Endothelial cell of umbilical vein (primary cell): ENCODE results near the gene ATP5PB. TPM values are rescaled to one million over a fixed set of nuclear protein-coding genes. Genes with fewer than 3 reads are reported as not detected.

ENCODE experiments used
- BruUV-seq: library from RNA; stranded (reverse); fragments of 400-500 nt; replicated peaks from 2 replicates; lab custom pipeline; 2021; lab: Mats Ljungman, UMichigan
- CTCF ChIA-PET: fragments of 300-600, 350-600 bp; sonication (Branson Sonifier 250); formaldehyde crosslinking; loops from one replicate; lab custom pipeline; 2021; ENCODE audit warnings: antibody characterized with exemption, inconsistent platforms; lab: Charles Lee
- POLR2A ChIA-PET: fragments of 300-600, 350-600 bp; sonication (Branson Sonifier 250); formaldehyde crosslinking; loops from one replicate; lab custom pipeline; 2021; ENCODE audit warnings: antibody characterized with exemption, inconsistent platforms; lab: Charles Lee
- DNase-seq: peaks from one replicate; pipeline ENCODE4 v3.0.0-alpha.2; 2011; ENCODE audit warnings: low read depth, low spot score
- FAIRE-seq: peaks from 2 replicates; lab custom pipeline; 2011; peaks lifted over from hg19 to GRCh38; lab: Jason Lieb, UNC
- H2AFZ ChIP-seq: 2 replicates; pipeline ENCODE4 v1.6.0; 2012; ENCODE audit warnings: low read depth, low read length, control low read depth, inconsistent platforms
- H3K27ac ChIP-seq: 2 replicates; pipeline ENCODE4 v1.5.1; 2011; ENCODE audit warnings: low read depth, mild to moderate bottlenecking, control low read depth, low read length, moderate library complexity; ENCODE audit not compliant: insufficient read depth
- H3K27me3 ChIP-seq, 2 experiments: 2 replicates each; pipeline versions ENCODE4 v1.6.0 to v1.6.1; 2011; ENCODE audit warnings: low read length in 2 of 2, mixed read lengths in 1 of 2; ENCODE audit not compliant: control insufficient read depth in 2 of 2, insufficient read depth in 2 of 2
- H3K36me3 ChIP-seq, 2 experiments: 2 replicates in 1 of 2; 3 replicates in 1 of 2; pipeline ENCODE4 v1.5.1; 2011; ENCODE audit warnings: low read length in 2 of 2, mild to moderate bottlenecking in 1 of 2, moderate library complexity in 1 of 2; ENCODE audit not compliant: control insufficient read depth in 2 of 2, insufficient read depth in 2 of 2; ENCODE audit errors: extremely low read depth in 1 of 2
- H3K4me1 ChIP-seq: 3 replicates; pipeline ENCODE4 v1.5.1; 2011; ENCODE audit warnings: mild to moderate bottlenecking, low read length; ENCODE audit not compliant: control insufficient read depth, insufficient read depth; ENCODE audit errors: extremely low read depth
- H3K4me2 ChIP-seq: 2 replicates; pipeline ENCODE4 v1.6.1; 2011; ENCODE audit warnings: low read length, control low read depth, mixed read lengths; ENCODE audit not compliant: insufficient read depth
- H3K4me3 ChIP-seq, 3 experiments: fragments of 200-600 bp in 1 of 3; sonication (generic), shearing (Covaris generic) in 1 of 3; replicated peaks in 1 of 3; 2 replicates each; pipeline ENCODE4 v1.5.1; 2011 to 2016; ENCODE audit warnings: control low read depth in 3 of 3, low read length in 3 of 3, mild to moderate bottlenecking in 2 of 3, inconsistent platforms in 1 of 3, low read depth in 1 of 3, moderate library complexity in 1 of 3; ENCODE audit not compliant: insufficient read depth in 1 of 3
- H3K79me2 ChIP-seq: 2 replicates; pipeline ENCODE4 v1.6.0; 2012; ENCODE audit warnings: low read length, inconsistent platforms; ENCODE audit not compliant: control insufficient read depth, insufficient read depth
- H3K9ac ChIP-seq: replicated peaks from 2 replicates; pipeline ENCODE3; 2011; ENCODE audit warnings: low read length, control low read depth; ENCODE audit not compliant: insufficient read depth; ENCODE audit errors: extremely low read depth
- H3K9me1 ChIP-seq: replicated peaks from 3 replicates; pipeline ENCODE4 v1.6.0; 2011; ENCODE audit warnings: mild to moderate bottlenecking, low read length; ENCODE audit not compliant: control insufficient read depth, insufficient read depth; ENCODE audit errors: extremely low read depth
- H3K9me3 ChIP-seq: replicated peaks from 2 replicates; pipeline ENCODE4 v1.5.1; 2012; ENCODE audit warnings: low read length, inconsistent platforms; ENCODE audit not compliant: control insufficient read depth, insufficient read depth
- H4K20me1 ChIP-seq: replicated peaks from 2 replicates; pipeline ENCODE3; 2011; ENCODE audit warnings: mild to moderate bottlenecking, low read length; ENCODE audit not compliant: control insufficient read depth, insufficient read depth; ENCODE audit errors: extremely low read depth
- EZH2 ChIP-seq: IDR thresholded peaks from 2 replicates; pipeline ENCODE4 v1.6.1; 2012; ENCODE audit warnings: borderline replicate concordance, low read depth, mild to moderate bottlenecking, moderate library complexity, low read length, inconsistent platforms; ENCODE audit not compliant: severe bottlenecking
- FOS ChIP-seq: IDR thresholded peaks from 2 replicates; pipeline ENCODE4 v1.6.1; 2011; ENCODE audit warnings: mild to moderate bottlenecking, low read length, moderate library complexity, borderline replicate concordance; ENCODE audit not compliant: insufficient read depth
- GATA2 ChIP-seq: IDR thresholded peaks from 2 replicates; pipeline ENCODE4 v1.7.0; 2011; ENCODE audit warnings: low read depth, mild to moderate bottlenecking, moderate library complexity, mixed read lengths, low read length; ENCODE audit not compliant: insufficient read length, insufficient read depth
- JUN ChIP-seq: IDR thresholded peaks from 2 replicates; pipeline ENCODE4 v1.6.1; 2011; ENCODE audit warnings: borderline replicate concordance, low read depth; ENCODE audit not compliant: insufficient read length, insufficient read depth
- MYC ChIP-seq: IDR thresholded peaks from one replicate; pipeline ENCODE4 v1.6.1; 2011; ENCODE audit warnings: mild to moderate bottlenecking, low read depth, low read length
- POLR2A ChIP-seq: IDR thresholded peaks from 2 replicates; pipeline ENCODE4 v1.6.1; 2012; ENCODE audit warnings: low read depth, mild to moderate bottlenecking, control low read depth, low read length
- POLR2AphosphoS5 ChIP-seq: IDR thresholded peaks from 2 replicates; pipeline ENCODE4 v1.6.1; 2012; ENCODE audit warnings: low read depth, mild to moderate bottlenecking, control low read depth, low read length, moderate library complexity; ENCODE audit not compliant: insufficient read depth
- dilution Hi-C: fragments of 300-500 bp; cut with MboI; formaldehyde crosslinking; loops from one replicate; pipeline ENCODE4 v1.15.0; 2019; ENCODE audit warnings: low sequenced_read_pairs; ENCODE audit not compliant: extremely low pct_ligation_motif_present
- intact Hi-C: fragments of 100-400 bp; cut with micrococcal nuclease; formaldehyde crosslinking; loops from one replicate; pipeline ENCODE4 v1.10.0; 2022
- polyA plus RNA-seq, 4 experiments: library from polyadenylated mRNA; depleted of rRNA in 3 of 4; stranded (reverse) in 3 of 4; unstranded in 1 of 4; fragments of >200 nt; gene quantifications; 2 replicates each; pipeline versions ENCODE4 v1.2.1 to v1.2.3, GENCODE V29; 2011 to 2012; ENCODE audit warnings: missing spikeins in 1 of 4
- total RNA-seq: library from RNA; stranded (reverse); gene quantifications from 2 replicates; pipeline ENCODE4 v1.2.3, GENCODE V29; 2021
- TF ChIP-seq, protein P1 (sequence below), 2 donors: IDR thresholded peaks; 1 replicate in 1 of 2; 2 replicates in 1 of 2; pipeline ENCODE4 v1.5.1; 2011; ENCODE audit warnings: low read length in 2 of 2, mild to moderate bottlenecking in 2 of 2, moderate library complexity in 2 of 2, control low read depth in 1 of 2, inconsistent platforms in 1 of 2, low read depth in 1 of 2; ENCODE audit not compliant: insufficient read depth in 1 of 2; ENCODE audit errors: extremely low read depth in 1 of 2
- TF ChIP-seq, protein P2 (sequence below): IDR thresholded peaks from 2 replicates; pipeline ENCODE4 v1.6.1; 2011; ENCODE audit not compliant: insufficient read depth, insufficient read length

ATP5PB gene
- total and polyA plus RNA-seq, 2 donors (not counting 3 experiments of a cell fraction or from before 2014, with no cell fraction given) = 231 to 244 TPM

DNA sequence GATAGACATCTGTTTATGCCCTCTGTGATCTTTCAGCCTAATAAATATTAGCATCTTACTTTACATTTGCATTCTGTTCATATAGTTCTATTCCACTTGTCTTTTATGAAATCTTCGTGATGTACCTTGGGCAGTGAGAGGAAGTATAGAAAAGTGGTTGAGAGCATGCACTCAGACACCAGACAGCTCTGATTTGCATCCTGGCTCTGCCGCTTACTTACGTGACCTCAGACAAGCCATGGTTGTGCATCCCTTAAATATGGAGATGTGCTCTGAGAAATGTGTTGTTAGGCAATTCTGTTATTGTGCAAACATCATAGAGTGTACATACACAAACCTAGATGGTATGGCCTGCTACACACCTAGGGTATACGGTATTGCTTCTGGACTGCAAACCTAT lies 44.7 kb upstream of the ATP5PB start:
- H3K4me2 ChIP-seq = no peak overlapping the region
- H2AFZ ChIP-seq = no peak overlapping the region
- no peaks in the 10 kb centered on the region for H3K9me1 ChIP-seq
- no peak overlapping the region for H3K9ac ChIP-seq
- intact Hi-C loops = loop anchor here (5.0 kb wide), 1 partner anchor 372 kb away; no protein-coding TSS in a partner anchor
- ChIA-PET CTCF (interaction anchor here (0.9 to 1.4 kb wide), 3 partner anchors 181 to 365 kb away, joined by 3 to 10 read pairs (median 4); no protein-coding TSS in a partner anchor), POLR2A (no interaction called here)
- no peaks in the 10 kb centered on the region for H3K9me3 ChIP-seq
- TF ChIP-seq MYC = no peak
- no peak for TF ChIP-seq JUN
- no peak for TF ChIP-seq GATA2
- no peak for TF ChIP-seq EZH2
- TF ChIP-seq, protein P1, sequence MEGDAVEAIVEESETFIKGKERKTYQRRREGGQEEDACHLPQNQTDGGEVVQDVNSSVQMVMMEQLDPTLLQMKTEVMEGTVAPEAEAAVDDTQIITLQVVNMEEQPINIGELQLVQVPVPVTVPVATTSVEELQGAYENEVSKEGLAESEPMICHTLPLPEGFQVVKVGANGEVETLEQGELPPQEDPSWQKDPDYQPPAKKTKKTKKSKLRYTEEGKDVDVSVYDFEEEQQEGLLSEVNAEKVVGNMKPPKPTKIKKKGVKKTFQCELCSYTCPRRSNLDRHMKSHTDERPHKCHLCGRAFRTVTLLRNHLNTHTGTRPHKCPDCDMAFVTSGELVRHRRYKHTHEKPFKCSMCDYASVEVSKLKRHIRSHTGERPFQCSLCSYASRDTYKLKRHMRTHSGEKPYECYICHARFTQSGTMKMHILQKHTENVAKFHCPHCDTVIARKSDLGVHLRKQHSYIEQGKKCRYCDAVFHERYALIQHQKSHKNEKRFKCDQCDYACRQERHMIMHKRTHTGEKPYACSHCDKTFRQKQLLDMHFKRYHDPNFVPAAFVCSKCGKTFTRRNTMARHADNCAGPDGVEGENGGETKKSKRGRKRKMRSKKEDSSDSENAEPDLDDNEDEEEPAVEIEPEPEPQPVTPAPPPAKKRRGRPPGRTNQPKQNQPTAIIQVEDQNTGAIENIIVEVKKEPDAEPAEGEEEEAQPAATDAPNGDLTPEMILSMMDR (IDR thresholded peaks at IDR 0.05; ENCODE audit: extremely low read depth in 1 of 2, insufficient read depth in 1 of 2, low read depth in 1 of 2, low read length in 2 of 2) = no peak
- TF ChIP-seq, protein P2, sequence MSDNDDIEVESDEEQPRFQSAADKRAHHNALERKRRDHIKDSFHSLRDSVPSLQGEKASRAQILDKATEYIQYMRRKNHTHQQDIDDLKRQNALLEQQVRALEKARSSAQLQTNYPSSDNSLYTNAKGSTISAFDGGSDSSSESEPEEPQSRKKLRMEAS = no peak
- no peak for TF ChIP-seq FOS
- no peak for TF ChIP-seq POLR2AphosphoS5
- no peak for TF ChIP-seq POLR2A
- no peak overlapping the region for H3K27ac ChIP-seq
- dilution Hi-C loops = no loop called here
- H3K4me3 ChIP-seq = no peak overlapping the region
- no peaks in the 10 kb centered on the region for H3K36me3 ChIP-seq
- no peak for FAIRE-seq
- H3K79me2 ChIP-seq = no peaks in the 10 kb centered on the region
- no TSS peak for BruUV-seq
- no peaks in the 10 kb centered on the region for H4K20me1 ChIP-seq
- H3K27me3 ChIP-seq = peaks cover 7 to 20% of the 10 kb centered on the region in 2 experiments
- DNase-seq = no peak
- H3K4me1 ChIP-seq = no peaks in the 10 kb centered on the region
